K562 (cell line): ENCODE measurements around the gene FAM53B.

Experiments used
- CSDE1 ChIP-seq, 2 experiments: fragments of 450-650 bp; IDR thresholded peaks; 2 replicates each; pipeline ENCODE4 v1.6.1; 2016; ENCODE audit warnings: mild to moderate bottlenecking in 1 of 2
- EZH2 ChIP-seq: IDR thresholded peaks from 2 replicates; pipeline ENCODE4 v1.6.1; 2012; ENCODE audit warnings: low read depth, mild to moderate bottlenecking, inconsistent platforms, low read length, borderline replicate concordance
- POLR2A ChIP-seq: fragments of 450-650 bp; conservative IDR thresholded peaks from 2 replicates; pipeline ENCODE4 v1.6.1; 2016
- POLR2AphosphoS5 ChIP-seq: IDR thresholded peaks from 2 replicates; pipeline ENCODE4 v1.6.1; 2011; ENCODE audit warnings: mild to moderate bottlenecking, low read depth, low read length, moderate library complexity; ENCODE audit not compliant: control insufficient read depth, insufficient read depth
- SMARCC2 ChIP-seq: fragments of 450-650 bp; IDR thresholded peaks from 2 replicates; pipeline ENCODE4 v1.6.1; 2017; ENCODE audit warnings: antibody characterized with exemption, moderate library complexity, mild to moderate bottlenecking, low read depth
- SP1 ChIP-seq: sonication (generic); formaldehyde crosslinking; IDR thresholded peaks from 2 replicates; pipeline ENCODE4 v1.8.1; 2022; ENCODE audit warnings: mild to moderate bottlenecking, missing genetic modification reagents
- TCF7L2 ChIP-seq: fragments of 150-350 bp; IDR thresholded peaks from 2 replicates; pipeline ENCODE4 v1.6.1; 2016; ENCODE audit warnings: low read depth, mild to moderate bottlenecking, low read length, moderate library complexity
- ZFP91 ChIP-seq: sonication (generic); formaldehyde crosslinking; IDR thresholded peaks from 2 replicates; pipeline ENCODE4 v1.8.0; 2022; ENCODE audit warnings: mild to moderate bottlenecking, missing genetic modification reagents
- ZNF24 ChIP-seq: fragments of 450-650 bp; IDR thresholded peaks from 2 replicates; pipeline ENCODE4 v1.6.1; 2016

GRCh38 chr10:124619802-124620490 lies 124.2 kb downstream of the FAM53B start:
- TF ChIP-seq POLR2AphosphoS5: no peak
- no peak for TF ChIP-seq CSDE1 (IDR thresholded peaks at IDR 0.05)
- TF ChIP-seq SP1 (CRISPR knock-in tag): no peak
- no peak for TF ChIP-seq ZNF24
- no peak for TF ChIP-seq POLR2A
- no peak for TF ChIP-seq TCF7L2
- TF ChIP-seq ZFP91 (CRISPR knock-in tag): no peak
- no peak for TF ChIP-seq EZH2
- no peak for TF ChIP-seq SMARCC2
